GM10266 (cell line): Measurements from ENCODE around the gene ACER2.
A peak's percentile ranks its signal among the peaks of the same experiment; 100 is the strongest.

Experiments used
- DNase-seq: peaks from one replicate; pipeline ENCODE4 v3.0.0; 2012; ENCODE audit errors: extremely low spot score
- CTCF ChIP-seq: IDR thresholded peaks from 2 replicates; pipeline ENCODE4 v1.5.1; 2012; ENCODE audit warnings: mild to moderate bottlenecking, low read depth; ENCODE audit not compliant: control insufficient read depth, insufficient read depth; ENCODE audit errors: missing control alignments

The ACER2 gene

GRCh38 chr9:19493174-19493811, 84.5 kb downstream of the ACER2 start:
- TF ChIP-seq CTCF: peak; percentile 75
- DNase-seq: peak; percentile 47

DNA sequence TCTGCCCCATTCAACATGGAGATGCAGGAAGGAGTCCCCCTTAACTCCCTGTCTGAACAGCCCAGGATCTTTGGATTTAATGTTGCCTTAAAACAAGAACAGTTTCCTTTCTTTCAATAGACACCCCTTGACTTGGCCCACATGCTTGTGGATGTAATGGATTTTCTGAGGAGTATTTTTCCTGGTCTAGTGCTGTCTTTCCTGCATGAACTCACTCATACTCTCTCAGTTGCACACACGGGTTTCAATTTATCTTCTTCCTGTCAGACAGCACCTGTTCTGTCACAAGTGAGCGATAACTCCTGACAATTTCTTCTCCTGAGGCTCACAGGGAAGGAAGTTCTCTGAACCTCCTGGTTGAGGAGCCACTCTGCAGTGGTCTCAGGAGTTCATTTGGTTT, 85.1 kb downstream of the ACER2 start:
- DNase-seq: no peak
- TF ChIP-seq CTCF: no peak

GRCh38 chr9:19495186-19496028, 86.6 kb downstream of the ACER2 start:
- DNase-seq: no peak
- peak; percentile 8 for TF ChIP-seq CTCF

DNA sequence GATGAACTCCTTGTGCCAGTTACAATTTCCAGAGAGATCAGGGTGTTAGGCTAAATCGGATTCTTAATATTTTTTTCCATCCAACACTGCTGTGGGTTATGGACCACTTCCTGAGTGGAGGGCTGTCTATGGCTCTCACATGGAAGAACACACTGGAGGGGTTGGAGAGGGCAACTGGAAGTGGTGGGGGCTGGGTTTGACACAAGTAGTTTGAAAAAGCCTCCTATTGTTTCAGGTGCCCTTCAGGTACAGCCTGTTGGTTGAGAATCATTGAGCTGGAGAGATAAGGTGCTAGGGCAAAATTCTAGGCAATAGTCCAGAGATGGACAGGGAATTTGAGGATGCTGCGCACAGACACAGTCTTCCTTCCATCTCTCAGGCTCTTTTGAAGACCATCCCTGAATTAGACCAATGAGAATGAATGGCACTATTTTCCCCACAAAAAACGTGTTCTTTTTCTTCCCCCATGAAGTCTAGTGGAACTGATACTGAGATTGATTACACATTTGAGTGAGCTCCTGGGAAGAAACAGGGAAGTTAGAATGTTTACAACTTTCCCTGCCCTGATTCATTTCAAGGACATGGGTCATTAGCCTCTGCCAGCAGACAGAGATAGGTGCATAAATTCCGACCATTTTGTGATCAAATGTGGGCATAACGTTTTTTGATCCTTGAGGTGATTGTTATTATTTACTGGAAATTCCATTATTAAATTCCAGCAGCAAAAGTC, 87.7 kb downstream of the ACER2 start:
- DNase-seq: no peak

GRCh38 chr9:19497276-19497675, 88.5 kb downstream of the ACER2 start:
- no peak for TF ChIP-seq CTCF
- no peak for DNase-seq

More for the DNA sequence above, 87.7 kb downstream of the ACER2 start:
- TF ChIP-seq CTCF: no peak

- DNase-seq: no peak
- no peak for TF ChIP-seq CTCF
Observed at GRCh38 chr9:19498015-19498414, 89.2 kb downstream of the ACER2 start.
